Transverse colon (tissue), 3 donors: Measurements from ENCODE around the gene ANP32B.

Experiments
- CTCF ChIP-seq, 5 experiments: fragments of 200-600 bp in 3 of 5; fragments of 450-650 bp in 2 of 5; sonication (generic) in 3 of 5; IDR thresholded peaks; 1 replicate in 2 of 5; 2 replicates in 3 of 5; pipeline ENCODE4 v1.5.1; 2016 to 2017; ENCODE audit warnings: antibody characterized with exemption in 5 of 5, inconsistent platforms in 3 of 5, mild to moderate bottlenecking in 2 of 5, moderate library complexity in 1 of 5
- POLR2A ChIP-seq: fragments of 450-650 bp; IDR thresholded peaks from one replicate; pipeline ENCODE4 v1.6.1; 2016; ENCODE audit warnings: antibody characterized with exemption, mild to moderate bottlenecking, moderate library complexity

GRCh38 chr9:97994703-97995102 is 11.6 kb downstream of the ANP32B start:
- TF ChIP-seq CTCF (IDR thresholded peaks at IDR 0.05) (no peak), POLR2A (no peak)
